H9 (cell line): ENCODE results near the gene CALY. TPM values are rescaled to one million over a fixed set of nuclear protein-coding genes. Genes with fewer than 3 reads are reported as not detected.

Experiments
- DNase-seq: peaks from one replicate; pipeline ENCODE4 v3.0.0-alpha.2; 2017
- H2AFZ ChIP-seq: one replicate; pipeline ENCODE4 v1.6.1; 2013; ENCODE audit warnings: mild to moderate bottlenecking, low read length, control low read depth, moderate library complexity
- H2AK5ac ChIP-seq: 2 replicates; pipeline ENCODE4 v1.6.1; 2013; ENCODE audit warnings: low read length, control low read depth, mixed read lengths; ENCODE audit not compliant: insufficient read length
- H2BK120ac ChIP-seq: one replicate; pipeline ENCODE4 v1.6.1; 2013; ENCODE audit warnings: low read depth, mild to moderate bottlenecking, low read length, control low read depth, inconsistent platforms; ENCODE audit not compliant: poor library complexity, severe bottlenecking
- H2BK12ac ChIP-seq: 2 replicates; pipeline ENCODE4 v1.6.1; 2013; ENCODE audit warnings: low read length, control low read depth, mixed read lengths, low read depth; ENCODE audit not compliant: insufficient read length
- H2BK15ac ChIP-seq: 2 replicates; pipeline ENCODE4 v1.6.1; 2013; ENCODE audit warnings: low read depth, low read length, control low read depth
- H2BK20ac ChIP-seq: one replicate; pipeline ENCODE4 v1.6.1; 2013; ENCODE audit warnings: low read depth, mild to moderate bottlenecking, low read length, control low read depth, inconsistent platforms; ENCODE audit not compliant: poor library complexity, severe bottlenecking
- H2BK5ac ChIP-seq: 2 replicates; pipeline ENCODE4 v1.6.1; 2013; ENCODE audit warnings: low read length, control low read depth, mixed read lengths; ENCODE audit not compliant: insufficient read length
- H3K14ac ChIP-seq: 2 replicates; pipeline ENCODE4 v1.6.1; 2013; ENCODE audit warnings: low read length, control low read depth; ENCODE audit not compliant: insufficient read depth
- H3K18ac ChIP-seq: 2 replicates; pipeline ENCODE4 v1.6.1; 2013; ENCODE audit warnings: low read depth, mild to moderate bottlenecking, mixed read lengths, low read length, control low read depth; ENCODE audit not compliant: insufficient read length
- H3K23ac ChIP-seq: 2 replicates; pipeline ENCODE4 v1.6.1; 2013; ENCODE audit warnings: low read length, control low read depth, mixed read lengths, low read depth; ENCODE audit not compliant: insufficient read length
- H3K23me2 ChIP-seq: 2 replicates; pipeline ENCODE4 v1.6.1; 2013; ENCODE audit warnings: low read depth, mild to moderate bottlenecking, mixed read lengths, low read length, control low read depth; ENCODE audit not compliant: insufficient read length, poor library complexity, severe bottlenecking
- H3K27ac ChIP-seq: 2 replicates; pipeline ENCODE4 v1.5.1; 2013; ENCODE audit warnings: low read length, control low read depth, mixed read lengths, low read depth; ENCODE audit not compliant: insufficient read length
- H3K27me3 ChIP-seq: 2 replicates; pipeline ENCODE4 v1.6.1; 2013; ENCODE audit warnings: low read length, control low read depth, inconsistent platforms; ENCODE audit not compliant: insufficient read depth
- H3K4ac ChIP-seq: 2 replicates; pipeline ENCODE4 v1.6.1; 2013; ENCODE audit warnings: low read depth, mild to moderate bottlenecking, control low read depth, inconsistent platforms, low read length, moderate library complexity
- H3K4me1 ChIP-seq: 2 replicates; pipeline ENCODE4 v1.6.1; 2013; ENCODE audit warnings: low read length, control low read depth, inconsistent platforms; ENCODE audit not compliant: insufficient read depth
- H3K4me2 ChIP-seq: 2 replicates; pipeline ENCODE4 v1.6.1; 2013; ENCODE audit warnings: low read length, control low read depth, mixed read lengths; ENCODE audit not compliant: insufficient read length, insufficient read depth
- H3K56ac ChIP-seq: 2 replicates; pipeline ENCODE4 v1.6.1; 2013; ENCODE audit warnings: low read depth, mild to moderate bottlenecking, mixed read lengths, low read length, control low read depth; ENCODE audit not compliant: insufficient read length
- H3K79me1 ChIP-seq: 2 replicates; pipeline ENCODE4 v1.6.1; 2013; ENCODE audit warnings: low read depth, mild to moderate bottlenecking, moderate library complexity, low read length, control low read depth, inconsistent platforms; ENCODE audit not compliant: insufficient read depth, poor library complexity, severe bottlenecking
- H3K79me2 ChIP-seq: 2 replicates; pipeline ENCODE4 v1.6.1; 2013; ENCODE audit warnings: low read length, control low read depth, inconsistent platforms; ENCODE audit not compliant: insufficient read depth
- H3K9ac ChIP-seq: 2 replicates; pipeline ENCODE4 v1.6.1; 2013; ENCODE audit warnings: low read length, control low read depth, mixed read lengths; ENCODE audit not compliant: insufficient read length; ENCODE audit errors: extremely low read depth
- H3K9me3 ChIP-seq: one replicate; pipeline ENCODE4 v1.6.1; 2013; ENCODE audit warnings: low read depth, low read length, inconsistent platforms; ENCODE audit not compliant: control insufficient read depth
- H3T11ph ChIP-seq: one replicate; pipeline ENCODE4 v1.6.1; 2013; ENCODE audit warnings: mild to moderate bottlenecking, low read length, control low read depth, inconsistent platforms
- H4K20me1 ChIP-seq: one replicate; pipeline ENCODE4 v1.6.1; 2013; ENCODE audit not compliant: control insufficient read depth, insufficient read length, insufficient read depth
- H4K5ac ChIP-seq: 2 replicates; pipeline ENCODE4 v1.6.1; 2013; ENCODE audit warnings: low read depth, mild to moderate bottlenecking, mixed read lengths, low read length, control low read depth; ENCODE audit not compliant: insufficient read length
- H4K8ac ChIP-seq: replicated peaks from 2 replicates; pipeline ENCODE4 v1.6.1; 2013; ENCODE audit warnings: low read length, control low read depth, mixed read lengths, low read depth; ENCODE audit not compliant: insufficient read length
- H4K91ac ChIP-seq: 2 replicates; pipeline ENCODE4 v1.6.1; 2013; ENCODE audit warnings: low read depth, mild to moderate bottlenecking, moderate library complexity, mixed read lengths, low read length, control low read depth; ENCODE audit not compliant: insufficient read length
- H3K27ac Mint-ChIP-seq, 3 experiments: 2 replicates in 2 of 3; 3 replicates in 1 of 3; pipeline ENCODE4 v1.8.0; 2020 to 2021; ENCODE audit warnings: mixed read lengths in 3 of 3, mild to moderate bottlenecking in 1 of 3, moderate library complexity in 1 of 3
- H3K27me3 Mint-ChIP-seq: 2 replicates; pipeline ENCODE4 v1.8.0; 2021; ENCODE audit warnings: low read depth, mild to moderate bottlenecking, moderate library complexity, mixed read lengths
- H3K36me3 Mint-ChIP-seq, 3 experiments: 2 replicates in 2 of 3; 3 replicates in 1 of 3; pipeline ENCODE4 v1.8.0; 2020 to 2021; ENCODE audit warnings: low read depth in 3 of 3, mixed read lengths in 3 of 3; ENCODE audit not compliant: insufficient read depth in 1 of 3
- H3K4me1 Mint-ChIP-seq, 2 experiments: 2 replicates each; pipeline ENCODE4 v1.8.0; 2020; ENCODE audit warnings: mixed read lengths in 2 of 2
- H3K4me3 Mint-ChIP-seq, 2 experiments: 2 replicates in 1 of 2; 3 replicates in 1 of 2; pipeline ENCODE4 v1.8.0; 2020 to 2021; ENCODE audit warnings: mild to moderate bottlenecking in 2 of 2, mixed read lengths in 2 of 2, moderate library complexity in 1 of 2
- H3K9me3 Mint-ChIP-seq, 2 experiments: 2 replicates in 1 of 2; 3 replicates in 1 of 2; pipeline ENCODE4 v1.8.0; 2020; ENCODE audit warnings: mild to moderate bottlenecking in 2 of 2, mixed read lengths in 2 of 2, moderate library complexity in 1 of 2
- CTCF ChIP-seq: fragments of 200-600 bp; sonication (generic); conservative IDR thresholded peaks from 3 replicates; pipeline ENCODE4 v1.8.0; 2021; ENCODE audit warnings: antibody characterized with exemption, mild to moderate bottlenecking
- WGBS: extraction: QIAGEN DNeasy Blood & Tissue Kit; methylation state at CpG from one replicate; pipeline ENCODE4 v1.1.7; 2013; ENCODE audit warnings: missing lambda C conversion rate, low lambda C conversion rate, mixed read lengths; ENCODE audit not compliant: insufficient read length; ENCODE audit errors: extremely low coverage; 5-methylcytosine and 5-hydroxymethylcytosine counted together
- total RNA-seq: library from RNA; stranded (reverse); gene quantifications from 2 replicates; pipeline ENCODE4 v1.2.1, GENCODE V29; 2021

Gene CALY
- total RNA-seq, 1 experiment from 2014 or later = 2.9 TPM

- H3K9ac ChIP-seq = no peak overlapping the region
- H3K9me3 Mint-ChIP-seq = no peaks in the 10 kb centered on the region; a peak in 4 of 5 replicates
- no peak overlapping the region for H3K23ac ChIP-seq
- TF ChIP-seq CTCF = no peak
- no peak overlapping the region for H2BK120ac ChIP-seq
- no peak overlapping the region for H4K91ac ChIP-seq
- no peaks in the 10 kb centered on the region for H3K9me3 ChIP-seq
- H3K4me2 ChIP-seq = no peak overlapping the region
- H2BK12ac ChIP-seq = no peak overlapping the region
- no peak overlapping the region for H3K56ac ChIP-seq
- H3K36me3 Mint-ChIP-seq = peaks cover 6 to 31% (median 21%) of the 10 kb centered on the region in 3 experiments
- no peaks in the 10 kb centered on the region for H3K27me3 ChIP-seq
- H3K14ac ChIP-seq = no peak overlapping the region
- H3T11ph ChIP-seq = no peak overlapping the region
- no peak overlapping the region for H3K18ac ChIP-seq
- no peak overlapping the region for H2BK5ac ChIP-seq
- H3K4ac ChIP-seq = no peak overlapping the region
- peaks cover 9% of the 10 kb centered on the region for H3K23me2 ChIP-seq
- peaks cover 11 to 14% of the 10 kb centered on the region in 2 experiments for H3K4me1 Mint-ChIP-seq
- H3K4me3 Mint-ChIP-seq = peak overlapping the region; percentile 93 to 97; a peak in 4 of 5 replicates
- no peaks in the 10 kb centered on the region for H3K4me1 ChIP-seq
- H4K5ac ChIP-seq = no peak overlapping the region
- no peak overlapping the region for H2AFZ ChIP-seq
- no peak overlapping the region for H2BK20ac ChIP-seq
- no CpG with 5 or more reads among the region's 17 CpGs for WGBS
- H4K20me1 ChIP-seq = no peaks in the 10 kb centered on the region
- H3K27ac ChIP-seq = no peak overlapping the region
- H4K8ac ChIP-seq = no peak overlapping the region
- H2AK5ac ChIP-seq = no peak overlapping the region
- peaks cover 9% of the 10 kb centered on the region; the same call in 1 of the 2 replicates for H3K79me2 ChIP-seq
- H3K27ac Mint-ChIP-seq = 0 out of 7 replicates have a peak overlapping the region, but pooled peaks of 1 of the 3 experiments have one; percentile 36
- no peak overlapping the region for H2BK15ac ChIP-seq
- DNase-seq = no peak
- peaks cover 14% of the 10 kb centered on the region for H3K79me1 ChIP-seq
- no peaks in the 10 kb centered on the region for H3K27me3 Mint-ChIP-seq
Observed at GRCh38 chr10:133306941-133307379, 29.7 kb downstream of the CALY start.
